SK-N-SH treated with all-trans-retinoic acid at 6 μM for 48 hours (cell line): ENCODE data around the gene COL6A2.

ENCODE experiments used
- ATAC-seq: fragments of 200-7000 bp; cut with Tn5 transposase; 3 replicates; pipeline ENCODE4 v1.9.1; 2020; ENCODE audit warnings: mild to moderate bottlenecking, moderate library complexity
- ARNTL ChIP-seq: fragments of 450-650 bp; formaldehyde crosslinking; IDR thresholded peaks from 2 replicates; pipeline ENCODE4 v1.5.0; 2020; ENCODE audit warnings: low read depth, mild to moderate bottlenecking, moderate library complexity, borderline replicate concordance
- BACH2 ChIP-seq: fragments of 250-450 bp; sonication (Bioruptor Pico); IDR thresholded peaks from 2 replicates; pipeline ENCODE4 v1.9.0; 2021; ENCODE audit warnings: mild to moderate bottlenecking, borderline replicate concordance
- CREB5 ChIP-seq: fragments of 250-450 bp; sonication (Bioruptor Pico); IDR thresholded peaks from 2 replicates; pipeline ENCODE4 v1.5.1; 2020; ENCODE audit warnings: low read depth, mild to moderate bottlenecking, moderate library complexity
- CSDC2 ChIP-seq: fragments of 250-450 bp; sonication (Bioruptor Pico); IDR thresholded peaks from 2 replicates; pipeline ENCODE4 v1.5.0; 2020; ENCODE audit warnings: mild to moderate bottlenecking, moderate library complexity
- CSRNP3 ChIP-seq: fragments of 250-450 bp; sonication (Bioruptor Pico); IDR thresholded peaks from 2 replicates; pipeline ENCODE4 v1.5.1; 2021; ENCODE audit warnings: mild to moderate bottlenecking, moderate library complexity
- ESRRG ChIP-seq: fragments of 250-450 bp; sonication (Bioruptor Pico); IDR thresholded peaks from 2 replicates; pipeline ENCODE4 v1.6.1; 2021; ENCODE audit warnings: mild to moderate bottlenecking
- GLIS3 ChIP-seq: fragments of 250-450 bp; sonication (Bioruptor Pico); IDR thresholded peaks from 2 replicates; pipeline ENCODE4 v1.5.0; 2020; ENCODE audit warnings: mild to moderate bottlenecking, moderate library complexity
- ISL1 ChIP-seq: fragments of 250-450 bp; sonication (Bioruptor Pico); IDR thresholded peaks from 2 replicates; pipeline ENCODE4 v2.1.2; 2022; ENCODE audit warnings: mild to moderate bottlenecking, moderate library complexity
- POU6F1 ChIP-seq: fragments of 250-450 bp; sonication (Bioruptor Pico); IDR thresholded peaks from 2 replicates; pipeline ENCODE4 v1.8.0; 2021; ENCODE audit warnings: low read depth, mild to moderate bottlenecking, moderate library complexity, borderline replicate concordance
- PPARA ChIP-seq: fragments of 250-450 bp; sonication (Bioruptor Pico); IDR thresholded peaks from 2 replicates; pipeline ENCODE4 v1.5.0; 2020; ENCODE audit warnings: mild to moderate bottlenecking, borderline replicate concordance
- RARB ChIP-seq: fragments of 250-450 bp; sonication (Bioruptor Pico); IDR thresholded peaks from 2 replicates; pipeline ENCODE4 v1.8.0; 2021; ENCODE audit warnings: mild to moderate bottlenecking, moderate library complexity
- SNAI2 ChIP-seq: fragments of 250-450 bp; sonication (Bioruptor Pico); IDR thresholded peaks from 2 replicates; pipeline ENCODE4 v1.5.0; 2020; ENCODE audit warnings: mild to moderate bottlenecking, moderate library complexity
- TCF4 ChIP-seq: fragments of 250-450 bp; sonication (Bioruptor Pico); IDR thresholded peaks from 2 replicates; pipeline ENCODE4 v1.8.0; 2021; ENCODE audit warnings: mild to moderate bottlenecking, moderate library complexity, borderline replicate concordance
- TOX ChIP-seq: fragments of 250-450 bp; sonication (Bioruptor Pico); IDR thresholded peaks from 2 replicates; pipeline ENCODE4 v1.8.0; 2021; ENCODE audit warnings: mild to moderate bottlenecking, moderate library complexity, borderline replicate concordance
- ZFP3 ChIP-seq: fragments of 250-450 bp; sonication (Bioruptor Pico); IDR thresholded peaks from 2 replicates; pipeline ENCODE4 v1.5.0; 2020; ENCODE audit warnings: mild to moderate bottlenecking, moderate library complexity
- ZFP30 ChIP-seq: fragments of 450-650 bp; formaldehyde crosslinking; IDR thresholded peaks from 2 replicates; pipeline ENCODE4 v1.5.0; 2022; ENCODE audit warnings: mild to moderate bottlenecking, moderate library complexity
- ZNF565 ChIP-seq: fragments of 450-650 bp; formaldehyde crosslinking; conservative IDR thresholded peaks from 2 replicates; pipeline ENCODE4 v1.5.0; 2020; ENCODE audit warnings: low read depth, mild to moderate bottlenecking, moderate library complexity
- ZNF70 ChIP-seq: fragments of 450-650 bp; formaldehyde crosslinking; IDR thresholded peaks from 2 replicates; pipeline ENCODE4 v1.5.0; 2020; ENCODE audit warnings: mild to moderate bottlenecking, moderate library complexity
- ZNF8 ChIP-seq: fragments of 450-650 bp; formaldehyde crosslinking; IDR thresholded peaks from 2 replicates; pipeline ENCODE4 v1.5.0; 2020; ENCODE audit warnings: mild to moderate bottlenecking, moderate library complexity
- TF ChIP-seq, protein P1 (sequence below): fragments of 250-450 bp; sonication (Bioruptor Pico); IDR thresholded peaks from 2 replicates; pipeline ENCODE4 v1.5.0; 2020; ENCODE audit warnings: mild to moderate bottlenecking, moderate library complexity

Gene COL6A2

GRCh38 chr21:46068516-46069079 lies 29.3 kb upstream of the COL6A2 start:
- TF ChIP-seq ZNF70 (CRISPR knock-in tag) (no peak), CSRNP3 (no peak), CREB5 (CRISPR knock-in tag) (no peak), ISL1 (CRISPR knock-in tag) (no peak), PPARA (no peak), ZFP3 (CRISPR knock-in tag) (no peak), ZFP30 (CRISPR knock-in tag) (no peak), ESRRG (CRISPR knock-in tag) (no peak), SNAI2 (CRISPR knock-in tag) (no peak), TCF4 (CRISPR knock-in tag) (no peak), ZNF565 (no peak), CSDC2 (CRISPR knock-in tag) (no peak), ARNTL (CRISPR knock-in tag) (no peak), GLIS3 (no peak), TOX (no peak), ZNF8 (CRISPR knock-in tag) (no peak), POU6F1 (CRISPR knock-in tag) (no peak), RARB (CRISPR knock-in tag) (no peak), BACH2 (CRISPR knock-in tag) (no peak)
- TF ChIP-seq, protein P1, sequence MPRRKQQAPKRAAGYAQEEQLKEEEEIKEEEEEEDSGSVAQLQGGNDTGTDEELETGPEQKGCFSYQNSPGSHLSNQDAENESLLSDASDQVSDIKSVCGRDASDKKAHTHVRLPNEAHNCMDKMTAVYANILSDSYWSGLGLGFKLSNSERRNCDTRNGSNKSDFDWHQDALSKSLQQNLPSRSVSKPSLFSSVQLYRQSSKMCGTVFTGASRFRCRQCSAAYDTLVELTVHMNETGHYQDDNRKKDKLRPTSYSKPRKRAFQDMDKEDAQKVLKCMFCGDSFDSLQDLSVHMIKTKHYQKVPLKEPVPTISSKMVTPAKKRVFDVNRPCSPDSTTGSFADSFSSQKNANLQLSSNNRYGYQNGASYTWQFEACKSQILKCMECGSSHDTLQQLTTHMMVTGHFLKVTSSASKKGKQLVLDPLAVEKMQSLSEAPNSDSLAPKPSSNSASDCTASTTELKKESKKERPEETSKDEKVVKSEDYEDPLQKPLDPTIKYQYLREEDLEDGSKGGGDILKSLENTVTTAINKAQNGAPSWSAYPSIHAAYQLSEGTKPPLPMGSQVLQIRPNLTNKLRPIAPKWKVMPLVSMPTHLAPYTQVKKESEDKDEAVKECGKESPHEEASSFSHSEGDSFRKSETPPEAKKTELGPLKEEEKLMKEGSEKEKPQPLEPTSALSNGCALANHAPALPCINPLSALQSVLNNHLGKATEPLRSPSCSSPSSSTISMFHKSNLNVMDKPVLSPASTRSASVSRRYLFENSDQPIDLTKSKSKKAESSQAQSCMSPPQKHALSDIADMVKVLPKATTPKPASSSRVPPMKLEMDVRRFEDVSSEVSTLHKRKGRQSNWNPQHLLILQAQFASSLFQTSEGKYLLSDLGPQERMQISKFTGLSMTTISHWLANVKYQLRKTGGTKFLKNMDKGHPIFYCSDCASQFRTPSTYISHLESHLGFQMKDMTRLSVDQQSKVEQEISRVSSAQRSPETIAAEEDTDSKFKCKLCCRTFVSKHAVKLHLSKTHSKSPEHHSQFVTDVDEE (CRISPR knock-in tag) = no peak
- ATAC-seq = no peak

DNA sequence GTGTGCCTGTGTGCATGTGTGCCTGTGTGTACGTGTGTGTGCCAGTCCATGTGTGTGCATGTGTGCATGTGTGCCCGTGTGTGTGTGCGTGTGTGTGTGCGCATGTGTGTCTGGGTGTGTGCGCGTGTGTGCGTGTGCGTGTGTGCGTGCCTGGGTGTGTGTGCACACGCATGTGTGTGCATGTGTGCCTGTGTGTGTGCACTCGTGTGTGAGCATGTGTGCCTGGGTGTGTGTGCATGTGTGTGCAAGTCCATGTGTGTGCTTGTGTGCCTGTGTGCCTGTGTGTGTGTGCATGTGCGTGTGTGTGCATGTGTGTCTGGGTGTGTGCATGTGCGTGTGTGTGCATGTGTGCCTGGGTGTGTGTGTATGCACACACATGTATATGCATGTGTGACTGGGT lies 28.7 kb upstream of the COL6A2 start:
- TF ChIP-seq ZFP30 (CRISPR knock-in tag) (no peak), ZNF8 (CRISPR knock-in tag) (no peak), ARNTL (CRISPR knock-in tag) (no peak), ISL1 (CRISPR knock-in tag) (no peak), GLIS3 (no peak), CREB5 (CRISPR knock-in tag) (no peak)
- TF ChIP-seq, protein P1 (CRISPR knock-in tag) = no peak
- no peak for ATAC-seq
